NT2/D1 (cell line): ENCODE measurements around the gene GGA2.
"Not testable (repeated sequence)": the region's sequence is repeated elsewhere in the genome, so short reads cannot be mapped to it uniquely, and the experiment has no call there.

ENCODE experiments used
- DNase-seq: peaks from one replicate; pipeline ENCODE4 v3.0.0-alpha.2; 2011; ENCODE audit warnings: low read depth, low spot score
- H3K27me3 ChIP-seq: 2 replicates; pipeline ENCODE4 v1.6.0; 2011; ENCODE audit warnings: mild to moderate bottlenecking; ENCODE audit not compliant: insufficient read length, insufficient read depth
- H3K36me3 ChIP-seq: 2 replicates; pipeline ENCODE4 v1.6.1; 2011; ENCODE audit warnings: mild to moderate bottlenecking, low read length, mixed read lengths; ENCODE audit not compliant: insufficient read depth, insufficient read length
- H3K4me1 ChIP-seq: 2 replicates; pipeline ENCODE4 v1.5.1; 2011; ENCODE audit not compliant: insufficient read depth, insufficient read length
- H3K4me3 ChIP-seq: 2 replicates; pipeline ENCODE4 v1.5.1; 2011; ENCODE audit warnings: low read depth; ENCODE audit not compliant: insufficient read length
- H3K9ac ChIP-seq: 2 replicates; pipeline ENCODE4 v1.6.0; 2011; ENCODE audit warnings: low read depth; ENCODE audit not compliant: insufficient read length
- H3K9me3 ChIP-seq: 2 replicates; pipeline ENCODE4 v1.5.1; 2011; ENCODE audit warnings: mild to moderate bottlenecking, low read length; ENCODE audit not compliant: insufficient read depth
- SUZ12 ChIP-seq: IDR thresholded peaks from 2 replicates; pipeline ENCODE4 v1.6.1; 2011; ENCODE audit not compliant: insufficient read length, insufficient read depth; ENCODE audit errors: extremely low read depth
- YY1 ChIP-seq: IDR thresholded peaks from 2 replicates; pipeline ENCODE4 v1.6.1; 2011; ENCODE audit not compliant: insufficient read length, insufficient read depth
- ZNF274 ChIP-seq: IDR thresholded peaks from 2 replicates; pipeline ENCODE4 v1.6.1; 2011; ENCODE audit warnings: mild to moderate bottlenecking, low read depth, low read length

GGA2 gene

GRCh38 chr16:23465179-23465578, 45.1 kb downstream of the GGA2 start:
- no peaks in the 10 kb centered on the region for H3K27me3 ChIP-seq
- no peaks in the 10 kb centered on the region for H3K9me3 ChIP-seq
- H3K4me1 ChIP-seq = peaks cover 2% of the 10 kb centered on the region
- no peak for DNase-seq
- peaks cover 68% of the 10 kb centered on the region for H3K36me3 ChIP-seq
- no peak for TF ChIP-seq SUZ12
- TF ChIP-seq YY1 = no peak
- no peak for TF ChIP-seq ZNF274
- H3K4me3 ChIP-seq = no peak overlapping the region
- H3K9ac ChIP-seq = no peak overlapping the region

GRCh38 chr16:23464196-23464595, 46.1 kb downstream of the GGA2 start:
- H3K27me3 ChIP-seq = no peaks in the 10 kb centered on the region
- no peak for TF ChIP-seq SUZ12
- H3K4me1 ChIP-seq = peaks cover 2% of the 10 kb centered on the region
- H3K4me3 ChIP-seq = no peak overlapping the region
- H3K36me3 ChIP-seq = peaks cover 58% of the 10 kb centered on the region
- no peak for DNase-seq
- no peaks in the 10 kb centered on the region for H3K9me3 ChIP-seq
- H3K9ac ChIP-seq = no peak overlapping the region

- H3K4me1 ChIP-seq, H3K27me3 ChIP-seq, H3K4me3 ChIP-seq, H3K9me3 ChIP-seq, H3K9ac ChIP-seq, DNase-seq: not testable (repeated sequence)
- peaks cover 52% of the 10 kb centered on the region for H3K36me3 ChIP-seq
Measured at GRCh38 chr16:23462994-23463393, 47.3 kb downstream of the GGA2 start.

DNA sequence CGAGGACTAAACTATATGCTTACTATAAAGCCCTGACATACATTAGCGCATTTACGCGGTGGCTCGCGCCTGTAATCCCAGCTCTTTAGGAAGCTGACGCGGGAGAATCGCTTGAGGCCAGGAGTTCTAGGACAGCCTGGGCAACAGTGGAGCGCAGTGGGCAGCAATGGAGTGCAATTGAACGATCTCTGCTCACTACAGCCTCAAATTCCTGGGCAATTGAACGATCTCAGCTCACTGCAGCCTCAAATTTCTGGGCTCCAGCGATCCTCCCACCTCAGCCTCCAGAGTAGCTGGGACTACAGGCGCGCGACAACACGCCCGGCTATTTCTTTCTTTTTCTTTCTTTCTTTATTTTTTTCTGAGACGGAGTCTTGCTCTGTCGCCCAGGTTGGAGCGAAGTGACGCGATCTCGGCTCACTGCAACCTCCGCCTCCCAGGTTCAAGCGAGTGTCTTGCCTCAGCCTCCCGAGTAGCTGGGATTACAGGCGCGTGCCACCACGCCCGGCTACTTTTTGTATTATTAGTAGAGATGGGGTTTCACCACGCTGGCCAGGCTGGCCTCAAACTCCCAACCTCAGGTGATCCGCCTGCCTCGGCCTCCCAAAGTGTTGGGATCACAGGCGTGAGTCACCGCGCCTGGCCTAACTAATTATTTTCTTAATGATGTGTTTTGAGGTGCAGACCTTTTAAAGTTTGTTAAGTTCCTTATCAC, 56.8 kb downstream of the GGA2 start:
- no peak for DNase-seq
- Histone ChIP-seq H3K9me3 (no peaks in the 10 kb centered on the region), H3K4me3 (peak overlapping the region; percentile 87), H3K4me1 (peaks cover 3% of the 10 kb centered on the region), H3K36me3 (peaks cover 27% of the 10 kb centered on the region), H3K27me3 (no peaks in the 10 kb centered on the region), H3K9ac (peak overlapping the region; percentile 99)
- no peak for TF ChIP-seq YY1
- no peak for TF ChIP-seq SUZ12
- no peak for TF ChIP-seq ZNF274

GRCh38 chr16:23452572-23453337, 57.5 kb downstream of the GGA2 start, which contains the start of gene COG7:
TSS of gene COG7 (minus strand) at chr16:23453189. CDS start at chr16:23452994, 195 bp downstream.
- Histone ChIP-seq H3K36me3 (peaks cover 24% of the 10 kb centered on the region), H3K9ac (peak within 1 kb of the TSS; percentile 99), H3K4me1 (peaks cover 3% of the 10 kb centered on the region), H3K4me3 (peak within 1 kb of the TSS; percentile 87), H3K27me3 (no peaks in the 10 kb centered on the region), H3K9me3 (no peaks in the 10 kb centered on the region)
- DNase-seq = peak; percentile 83
- TF ChIP-seq YY1 = no peak
- no peak for TF ChIP-seq SUZ12
- TF ChIP-seq ZNF274 = no peak

- H3K4me1 ChIP-seq = peaks cover 3% of the 10 kb centered on the region
- H3K36me3 ChIP-seq = peaks cover 20% of the 10 kb centered on the region
- H3K9me3 ChIP-seq = no peaks in the 10 kb centered on the region
- no peaks in the 10 kb centered on the region for H3K27me3 ChIP-seq
- peak overlapping the region; percentile 87 for H3K4me3 ChIP-seq
- peak overlapping the region; percentile 99 for H3K9ac ChIP-seq
- no peak for DNase-seq
- TF ChIP-seq YY1 (no peak), SUZ12 (no peak), ZNF274 (no peak)
Measured at GRCh38 chr16:23452221-23452571, 58.1 kb downstream of the GGA2 start.

DNA sequence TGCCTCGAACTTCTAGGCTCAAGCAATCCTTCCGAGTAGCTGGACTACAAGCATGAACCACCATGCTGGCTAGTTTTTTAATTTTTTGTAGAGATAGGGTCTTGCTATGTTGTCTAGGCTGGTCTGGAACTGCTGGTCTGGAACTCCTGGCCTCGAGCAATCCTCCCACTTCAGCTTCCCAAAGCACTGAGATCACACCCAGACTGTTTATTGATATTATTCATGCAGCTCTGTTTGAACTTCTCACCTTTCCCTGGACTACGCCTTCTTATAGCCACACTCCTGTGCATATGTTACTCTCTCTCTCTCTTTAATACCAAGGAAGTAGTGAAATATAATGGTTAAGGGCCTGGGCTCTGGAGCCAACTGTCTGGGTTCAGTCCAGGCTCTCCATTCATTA, 61.9 kb downstream of the GGA2 start:
- Histone ChIP-seq H3K4me1 (peaks cover 1% of the 10 kb centered on the region), H3K36me3 (peaks cover 28% of the 10 kb centered on the region), H3K4me3 (no peak overlapping the region), H3K9me3 (no peaks in the 10 kb centered on the region), H3K27me3 (no peaks in the 10 kb centered on the region), H3K9ac (no peak overlapping the region)
- TF ChIP-seq YY1 (no peak), ZNF274 (no peak), SUZ12 (no peak)
- no peak for DNase-seq

DNA sequence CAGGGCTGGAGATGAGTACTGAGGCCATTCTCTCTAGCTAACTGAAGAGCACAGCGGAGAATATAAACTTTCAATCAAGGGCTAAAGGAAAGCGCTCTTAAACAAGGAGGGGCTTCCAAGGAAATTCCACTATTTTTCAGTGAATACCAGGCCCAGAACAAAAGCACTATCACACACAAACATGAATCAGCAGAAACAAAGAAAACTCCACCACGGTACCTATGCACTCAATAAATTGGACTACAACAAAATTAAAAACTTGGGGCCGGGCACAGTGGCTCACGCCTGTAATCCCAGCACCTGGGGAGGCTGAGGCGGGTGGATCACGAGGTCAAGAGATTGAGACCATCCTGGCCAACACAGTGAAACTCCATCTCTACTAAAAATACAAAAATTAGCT, 72.8 kb downstream of the GGA2 start:
- peaks cover 47% of the 10 kb centered on the region for H3K36me3 ChIP-seq
- not testable (repeated sequence) for H3K4me1 ChIP-seq, DNase-seq, H3K9me3 ChIP-seq, H3K9ac ChIP-seq, H3K4me3 ChIP-seq, H3K27me3 ChIP-seq
